GM12875 (cell line): ENCODE data around the gene KLF3.

Experiments
- H3K4me3 ChIP-seq: one replicate; pipeline ENCODE4 v1.5.1; 2011; ENCODE audit warnings: low read depth, low read length, control low read depth
- TF ChIP-seq, protein P1 (sequence below): IDR thresholded peaks from 2 replicates; pipeline ENCODE4 v1.5.1; 2011; ENCODE audit warnings: low read depth, mild to moderate bottlenecking, control low read depth, inconsistent platforms, low read length, moderate library complexity, borderline replicate concordance; ENCODE audit not compliant: insufficient read depth

KLF3 gene

DNA sequence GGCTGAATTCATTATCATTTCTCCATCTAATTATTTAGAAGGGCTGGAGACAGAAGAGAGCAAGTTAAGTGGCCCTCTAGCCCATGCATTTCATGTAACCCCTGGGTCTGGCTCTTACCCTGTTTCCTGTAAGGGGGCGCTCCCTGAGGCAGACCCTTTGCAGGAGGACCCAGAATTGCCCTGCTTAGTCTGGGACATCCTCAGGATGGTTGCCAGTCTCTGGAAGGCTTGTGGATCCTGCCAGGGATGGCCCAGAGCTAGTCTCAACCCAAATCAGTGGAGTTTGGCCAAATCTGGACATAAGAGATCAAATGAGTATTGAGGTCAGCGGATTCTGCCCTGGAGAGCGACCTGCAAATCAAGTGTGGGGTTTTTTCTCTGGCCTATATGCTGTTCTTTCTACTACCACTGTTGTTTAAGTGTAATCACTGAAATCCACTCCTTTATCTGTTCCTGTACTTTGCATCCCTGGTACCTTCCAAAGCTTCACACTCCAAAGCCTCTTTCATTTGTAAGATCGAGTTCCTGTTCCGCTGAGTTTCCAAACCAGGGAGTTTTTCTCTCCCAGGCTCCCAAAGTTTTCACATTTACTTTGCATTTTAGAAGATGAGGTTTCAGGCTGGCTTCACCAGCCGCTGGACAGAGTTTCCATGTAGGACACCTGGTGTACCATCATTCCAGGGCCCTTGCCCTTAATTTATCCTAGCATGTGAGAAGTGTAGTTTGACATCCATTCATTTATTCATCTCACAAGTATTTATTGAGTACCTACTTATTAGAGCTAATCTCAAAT is 6.3 kb downstream of the KLF3 start:
- no peak overlapping the region for H3K4me3 ChIP-seq
- TF ChIP-seq, protein P1, sequence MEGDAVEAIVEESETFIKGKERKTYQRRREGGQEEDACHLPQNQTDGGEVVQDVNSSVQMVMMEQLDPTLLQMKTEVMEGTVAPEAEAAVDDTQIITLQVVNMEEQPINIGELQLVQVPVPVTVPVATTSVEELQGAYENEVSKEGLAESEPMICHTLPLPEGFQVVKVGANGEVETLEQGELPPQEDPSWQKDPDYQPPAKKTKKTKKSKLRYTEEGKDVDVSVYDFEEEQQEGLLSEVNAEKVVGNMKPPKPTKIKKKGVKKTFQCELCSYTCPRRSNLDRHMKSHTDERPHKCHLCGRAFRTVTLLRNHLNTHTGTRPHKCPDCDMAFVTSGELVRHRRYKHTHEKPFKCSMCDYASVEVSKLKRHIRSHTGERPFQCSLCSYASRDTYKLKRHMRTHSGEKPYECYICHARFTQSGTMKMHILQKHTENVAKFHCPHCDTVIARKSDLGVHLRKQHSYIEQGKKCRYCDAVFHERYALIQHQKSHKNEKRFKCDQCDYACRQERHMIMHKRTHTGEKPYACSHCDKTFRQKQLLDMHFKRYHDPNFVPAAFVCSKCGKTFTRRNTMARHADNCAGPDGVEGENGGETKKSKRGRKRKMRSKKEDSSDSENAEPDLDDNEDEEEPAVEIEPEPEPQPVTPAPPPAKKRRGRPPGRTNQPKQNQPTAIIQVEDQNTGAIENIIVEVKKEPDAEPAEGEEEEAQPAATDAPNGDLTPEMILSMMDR: no peak

GRCh38 chr4:38670939-38671591 is 7.1 kb downstream of the KLF3 start:
- H3K4me3 ChIP-seq: no peak overlapping the region
- TF ChIP-seq, protein P1: no peak

DNA sequence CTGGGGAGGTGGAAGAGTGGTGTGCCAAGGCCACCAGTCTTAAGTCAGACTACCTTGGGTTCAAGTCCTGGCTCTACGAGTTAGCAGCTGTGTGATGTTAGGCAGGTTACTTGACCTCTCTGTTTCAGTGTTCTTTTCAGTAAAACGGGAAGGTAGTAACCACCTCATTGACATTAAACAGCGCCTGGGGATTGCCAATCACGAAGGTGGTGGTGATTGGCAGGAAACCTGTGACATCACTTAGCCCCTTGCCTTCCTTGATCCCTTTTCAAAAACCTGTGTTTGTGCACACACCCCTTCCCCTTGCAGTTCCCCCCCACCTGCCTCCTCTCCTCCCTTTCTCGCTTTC is 7.6 kb downstream of the KLF3 start:
- no peak overlapping the region for H3K4me3 ChIP-seq
- TF ChIP-seq, protein P1: no peak

- H3K4me3 ChIP-seq: no peak overlapping the region
- TF ChIP-seq, protein P1: no peak
Measured at GRCh38 chr4:38672074-38672396, 8.0 kb downstream of the KLF3 start.

GRCh38 chr4:38672397-38673129 is 8.6 kb downstream of the KLF3 start:
- TF ChIP-seq, protein P1: no peak
- H3K4me3 ChIP-seq: no peak overlapping the region

DNA sequence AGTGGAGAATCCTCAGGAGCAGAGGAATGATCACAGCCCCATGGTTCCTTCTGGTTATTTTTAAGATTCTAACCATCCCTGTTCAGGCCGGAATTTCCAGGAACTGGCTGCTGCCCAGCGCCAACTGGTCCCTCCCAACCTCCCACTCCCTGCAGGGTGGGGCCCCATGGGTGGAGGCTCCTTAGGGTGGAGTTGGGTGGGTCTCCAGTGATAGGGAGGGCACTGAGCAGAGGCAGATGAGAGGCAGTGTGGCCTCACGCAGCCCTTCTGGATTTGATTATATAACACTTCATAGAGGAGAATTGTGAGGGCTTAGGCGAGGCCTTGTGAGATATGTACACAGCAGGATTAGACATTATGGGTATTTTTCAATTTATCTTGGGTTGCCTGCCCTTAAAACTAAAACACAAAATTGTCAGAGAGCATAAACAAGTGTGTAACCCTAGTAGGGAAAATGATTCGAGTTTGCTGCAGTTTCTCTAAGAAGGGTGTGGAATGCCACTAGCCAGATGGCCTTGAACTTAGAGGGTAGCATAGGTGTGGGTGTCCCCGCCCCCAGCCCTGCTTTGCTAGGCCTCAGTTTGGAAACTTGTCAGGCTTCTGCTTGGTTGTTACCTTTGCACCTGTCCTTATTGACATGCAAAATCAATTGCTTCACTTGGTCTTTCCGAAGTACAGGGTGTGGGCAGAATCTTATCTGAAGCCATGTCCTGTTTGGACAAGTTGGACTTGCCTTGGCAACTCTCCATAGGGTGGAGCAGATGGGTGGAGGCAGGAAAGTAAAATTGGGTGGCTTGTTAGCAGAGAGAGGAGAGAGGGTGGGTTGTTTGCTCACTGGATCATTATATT is 9.4 kb downstream of the KLF3 start:
- TF ChIP-seq, protein P1: no peak

More for the DNA sequence above, 9.4 kb downstream of the KLF3 start:
- H3K4me3 ChIP-seq: no peak overlapping the region
